SK-N-SH (cell line): ENCODE data around the gene C7orf33. TPM values are rescaled to one million over a fixed set of nuclear protein-coding genes. Genes with fewer than 3 reads are reported as not detected.

Source experiments
- CTCF ChIA-PET: fragments of 300-600, 350-600 bp; formaldehyde crosslinking; extraction: SDS; loops from one replicate; lab custom pipeline; 2021; lab: Yijun Ruan, JAX
- POLR2A ChIA-PET: fragments of 350-600 bp; sonication (Branson Sonifier 250); formaldehyde crosslinking; extraction: SDS; loops from one replicate; lab custom pipeline; 2020; ENCODE audit warnings: antibody characterized with exemption, inconsistent platforms; lab: Yijun Ruan, JAX
- DNase-seq: peaks from one replicate; pipeline ENCODE4 v3.0.0; 2012
- H2AFZ ChIP-seq: fragments of 200-600 bp; sonication (generic); 2 replicates; pipeline ENCODE4 v1.8.1; 2016; ENCODE audit warnings: antibody characterized with exemption, mild to moderate bottlenecking, low read depth
- H3F3A ChIP-seq: fragments of 200-600 bp; sonication (generic); replicated peaks from 2 replicates; pipeline ENCODE3; 2016; ENCODE audit warnings: antibody characterized with exemption, mild to moderate bottlenecking; ENCODE audit not compliant: insufficient read depth
- H3K27ac ChIP-seq, 2 experiments: fragments of 200-500 bp in 1 of 2; fragments of 200-600 bp in 1 of 2; sonication (Bioruptor generic) in 1 of 2; sonication (generic), shearing (Covaris generic) in 1 of 2; 2 replicates each; pipeline versions ENCODE4 v1.5.1 to v1.6.1; 2014 to 2016; ENCODE audit warnings: low read depth in 2 of 2, inconsistent platforms in 1 of 2, low read length in 1 of 2, mild to moderate bottlenecking in 1 of 2, mixed read lengths in 1 of 2
- H3K27me3 ChIP-seq: fragments of 200-600 bp; sonication (generic), shearing (Covaris generic); 2 replicates; pipeline ENCODE4 v1.6.1; 2016; ENCODE audit warnings: mixed run types; ENCODE audit not compliant: insufficient read depth
- H3K36me3 ChIP-seq, 2 experiments: fragments of 200-500 bp in 1 of 2; fragments of 200-600 bp in 1 of 2; sonication (Bioruptor generic) in 1 of 2; sonication (generic) in 1 of 2; replicated peaks in 1 of 2; 2 replicates each; pipeline versions ENCODE3 to v1.5.1; 2014 to 2016; ENCODE audit warnings: low read length in 1 of 2, mild to moderate bottlenecking in 1 of 2; ENCODE audit not compliant: insufficient read depth in 2 of 2, control insufficient read depth in 1 of 2
- H3K4me1 ChIP-seq, 2 experiments: fragments of 200-500 bp in 1 of 2; fragments of 200-600 bp in 1 of 2; sonication (Bioruptor generic) in 1 of 2; sonication (generic), shearing (Covaris generic) in 1 of 2; 2 replicates each; pipeline versions ENCODE4 v1.5.1 to v1.6.1; 2014 to 2016; ENCODE audit warnings: low read depth in 1 of 2, low read length in 1 of 2, mixed run types in 1 of 2; ENCODE audit not compliant: insufficient read depth in 2 of 2, control insufficient read depth in 1 of 2
- H3K4me2 ChIP-seq: fragments of 200-600 bp; sonication (generic), shearing (Covaris generic); 2 replicates; pipeline ENCODE4 v1.6.1; 2017; ENCODE audit warnings: mixed run types
- H3K4me3 ChIP-seq, 2 experiments: fragments of 200-500 bp in 1 of 2; fragments of 200-600 bp in 1 of 2; sonication (Bioruptor generic) in 1 of 2; sonication (generic), shearing (Covaris generic) in 1 of 2; 2 replicates each; pipeline versions ENCODE4 v1.5.1 to v1.8.1; 2014 to 2016; ENCODE audit warnings: low read depth in 2 of 2, inconsistent platforms in 1 of 2, low read length in 1 of 2, mild to moderate bottlenecking in 1 of 2, mixed read lengths in 1 of 2, moderate library complexity in 1 of 2
- H3K79me2 ChIP-seq: fragments of 200-600 bp; sonication (generic); 2 replicates; pipeline ENCODE4 v1.8.1; 2017; ENCODE audit warnings: mild to moderate bottlenecking; ENCODE audit not compliant: insufficient read depth
- H3K9ac ChIP-seq: fragments of 200-600 bp; sonication (generic); 2 replicates; pipeline ENCODE4 v1.6.1; 2017; ENCODE audit warnings: mixed run types
- H3K9me2 ChIP-seq: fragments of 200-600 bp; sonication (generic); 2 replicates; pipeline ENCODE4 v1.6.1; 2017; ENCODE audit warnings: mixed run types
- H3K9me3 ChIP-seq: fragments of 200-600 bp; sonication (generic); 2 replicates; pipeline ENCODE4 v1.6.1; 2017; ENCODE audit warnings: mixed run types, mild to moderate bottlenecking, moderate library complexity
- H4K20me1 ChIP-seq: fragments of 200-600 bp; sonication (generic); 2 replicates; pipeline ENCODE4 v1.6.1; 2017; ENCODE audit warnings: mild to moderate bottlenecking, mixed run types; ENCODE audit not compliant: insufficient read depth
- CHD2 ChIP-seq: fragments of 150-350 bp; IDR thresholded peaks from 2 replicates; pipeline ENCODE4 v1.6.1; 2018; ENCODE audit warnings: low read length; ENCODE audit not compliant: partially characterized antibody
- ELF1 ChIP-seq: IDR thresholded peaks from 2 replicates; pipeline ENCODE4 v1.4.0; 2012
- EP300 ChIP-seq, 2 experiments: IDR thresholded peaks; 2 replicates each; pipeline versions ENCODE4 v1.4.0 to v1.6.1; 2012; ENCODE audit warnings: borderline replicate concordance in 1 of 2, low read depth in 1 of 2, low read length in 1 of 2
- EZH2phosphoT487 ChIP-seq: fragments of 200-600 bp; sonication (generic); IDR thresholded peaks from 2 replicates; pipeline ENCODE4 v1.6.1; 2017; ENCODE audit warnings: low read depth, mixed run types, mild to moderate bottlenecking, antibody characterized with exemption, moderate library complexity, borderline replicate concordance
- FOSL2 ChIP-seq: IDR thresholded peaks from 2 replicates; pipeline ENCODE4 v1.4.0; 2012; ENCODE audit warnings: low read depth, mild to moderate bottlenecking, moderate library complexity, borderline replicate concordance
- FOXJ3 ChIP-seq: sonication (generic); formaldehyde crosslinking; IDR thresholded peaks from 2 replicates; pipeline ENCODE4 v1.5.1; 2020; ENCODE audit warnings: mild to moderate bottlenecking, missing genetic modification reagents
- FOXM1 ChIP-seq: IDR thresholded peaks from 2 replicates; pipeline ENCODE4 v1.4.0; 2012; ENCODE audit warnings: low read depth, mild to moderate bottlenecking
- GATA2 ChIP-seq: sonication (generic); formaldehyde crosslinking; IDR thresholded peaks from 2 replicates; pipeline ENCODE4 v1.5.0; 2020; ENCODE audit warnings: mild to moderate bottlenecking, missing genetic modification reagents
- MEF2A ChIP-seq: IDR thresholded peaks from 2 replicates; pipeline ENCODE4 v1.4.0; 2012; ENCODE audit warnings: low read depth, borderline replicate concordance
- MXI1 ChIP-seq: IDR thresholded peaks from 2 replicates; pipeline ENCODE4 v1.6.1; 2012; ENCODE audit warnings: mild to moderate bottlenecking, low read depth, low read length, improper control_type of control experiment
- POLR2AphosphoS5 ChIP-seq: IDR thresholded peaks from 2 replicates; pipeline ENCODE4 v1.6.1; 2012; ENCODE audit warnings: low read depth, low read length
- RAD21 ChIP-seq: IDR thresholded peaks from 2 replicates; pipeline ENCODE4 v1.6.1; 2012; ENCODE audit warnings: mild to moderate bottlenecking, low read length
- RCOR1 ChIP-seq: fragments of 150-350 bp; IDR thresholded peaks from 2 replicates; pipeline ENCODE4 v1.6.1; 2017; ENCODE audit warnings: antibody characterized with exemption, low read length
- RFX5 ChIP-seq: IDR thresholded peaks from 2 replicates; pipeline ENCODE4 v1.6.1; 2012; ENCODE audit warnings: mild to moderate bottlenecking, improper control_type of control experiment, low read length
- SMC3 ChIP-seq: IDR thresholded peaks from 2 replicates; pipeline ENCODE4 v1.6.1; 2012; ENCODE audit warnings: low read depth, low read length, improper control_type of control experiment
- WGBS: methylation state at CpG from one replicate; pipeline ENCODE4 v1.1.6; 2017; ENCODE audit warnings: low lambda C conversion rate; 5-methylcytosine and 5-hydroxymethylcytosine counted together
- polyA plus RNA-seq, 3 experiments: library from polyadenylated mRNA; depleted of rRNA; stranded (reverse); fragments of >200 nt; gene quantifications; 2 replicates each; pipeline ENCODE4 v1.2.3, GENCODE V29; 2012
- TF ChIP-seq, protein P1 (sequence below): IDR thresholded peaks from 2 replicates; pipeline ENCODE4 v1.4.0; 2012; ENCODE audit warnings: low read depth, borderline replicate concordance
- TF ChIP-seq, protein P2 (sequence below): fragments of 150-350 bp; IDR thresholded peaks from 2 replicates; pipeline ENCODE4 v1.6.1; 2016; ENCODE audit warnings: mild to moderate bottlenecking, low read depth, low read length
- TF ChIP-seq, protein P3 (sequence below): IDR thresholded peaks from 2 replicates; pipeline ENCODE4; 2012
- TF ChIP-seq, protein P4 (sequence below): fragments of 200-600 bp; sonication (generic); IDR thresholded peaks from 2 replicates; pipeline ENCODE4 v1.6.1; 2017; ENCODE audit warnings: antibody characterized with exemption, mild to moderate bottlenecking, moderate library complexity
- TF ChIP-seq, protein P5 (sequence below): IDR thresholded peaks from 2 replicates; pipeline ENCODE4 v1.4.0; 2012; ENCODE audit warnings: low read depth
- TF ChIP-seq, protein P6 (sequence below): fragments of 150-350 bp; IDR thresholded peaks from 2 replicates; pipeline ENCODE4 v1.6.1; 2017; ENCODE audit warnings: antibody characterized with exemption, low read length, low read depth, borderline replicate concordance

Gene C7orf33
- polyA plus RNA-seq, 1 of the 3 experiments (the other 2 are of a cell fraction) = not detected

DNA sequence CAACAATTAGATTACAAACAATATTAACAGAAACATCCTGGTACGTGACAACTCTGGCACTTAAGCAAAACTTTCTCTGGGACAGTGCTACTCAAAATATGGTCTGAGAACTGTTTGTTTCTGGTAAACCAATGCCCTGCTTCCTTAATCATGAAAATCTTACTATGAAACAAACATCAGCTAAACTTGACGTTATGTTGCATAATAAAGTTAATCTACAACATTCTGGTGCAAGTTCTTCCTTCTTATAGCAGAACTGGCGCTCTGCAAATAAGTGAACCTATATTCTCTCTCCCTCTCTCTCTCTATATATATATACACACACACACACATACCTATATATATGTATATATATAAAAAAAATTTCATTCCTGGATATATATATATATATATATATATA is 7.8 kb downstream of the C7orf33 start:
- Histone ChIP-seq H3K27ac (no peak overlapping the region), H3K9me3 (no peaks in the 10 kb centered on the region), H3K79me2 (no peaks in the 10 kb centered on the region), H4K20me1 (no peaks in the 10 kb centered on the region)
- CTCF ChIA-PET = no interaction called here
- 87% methylated on average over 3 of the region's 3 CpGs for WGBS
- TF ChIP-seq RCOR1 = no peak
- TF ChIP-seq, protein P1, sequence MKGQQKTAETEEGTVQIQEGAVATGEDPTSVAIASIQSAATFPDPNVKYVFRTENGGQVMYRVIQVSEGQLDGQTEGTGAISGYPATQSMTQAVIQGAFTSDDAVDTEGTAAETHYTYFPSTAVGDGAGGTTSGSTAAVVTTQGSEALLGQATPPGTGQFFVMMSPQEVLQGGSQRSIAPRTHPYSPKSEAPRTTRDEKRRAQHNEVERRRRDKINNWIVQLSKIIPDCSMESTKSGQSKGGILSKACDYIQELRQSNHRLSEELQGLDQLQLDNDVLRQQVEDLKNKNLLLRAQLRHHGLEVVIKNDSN = no peak
- TF ChIP-seq, protein P2, sequence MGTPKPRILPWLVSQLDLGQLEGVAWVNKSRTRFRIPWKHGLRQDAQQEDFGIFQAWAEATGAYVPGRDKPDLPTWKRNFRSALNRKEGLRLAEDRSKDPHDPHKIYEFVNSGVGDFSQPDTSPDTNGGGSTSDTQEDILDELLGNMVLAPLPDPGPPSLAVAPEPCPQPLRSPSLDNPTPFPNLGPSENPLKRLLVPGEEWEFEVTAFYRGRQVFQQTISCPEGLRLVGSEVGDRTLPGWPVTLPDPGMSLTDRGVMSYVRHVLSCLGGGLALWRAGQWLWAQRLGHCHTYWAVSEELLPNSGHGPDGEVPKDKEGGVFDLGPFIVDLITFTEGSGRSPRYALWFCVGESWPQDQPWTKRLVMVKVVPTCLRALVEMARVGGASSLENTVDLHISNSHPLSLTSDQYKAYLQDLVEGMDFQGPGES = no peak
- TF ChIP-seq, protein P3, sequence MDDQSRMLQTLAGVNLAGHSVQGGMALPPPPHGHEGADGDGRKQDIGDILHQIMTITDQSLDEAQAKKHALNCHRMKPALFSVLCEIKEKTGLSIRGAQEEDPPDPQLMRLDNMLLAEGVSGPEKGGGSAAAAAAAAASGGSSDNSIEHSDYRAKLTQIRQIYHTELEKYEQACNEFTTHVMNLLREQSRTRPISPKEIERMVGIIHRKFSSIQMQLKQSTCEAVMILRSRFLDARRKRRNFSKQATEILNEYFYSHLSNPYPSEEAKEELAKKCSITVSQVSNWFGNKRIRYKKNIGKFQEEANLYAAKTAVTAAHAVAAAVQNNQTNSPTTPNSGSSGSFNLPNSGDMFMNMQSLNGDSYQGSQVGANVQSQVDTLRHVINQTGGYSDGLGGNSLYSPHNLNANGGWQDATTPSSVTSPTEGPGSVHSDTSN = no peak
- no peak for TF ChIP-seq MEF2A
- TF ChIP-seq FOXJ3 (CRISPR knock-in tag) = no peak
- TF ChIP-seq GATA2 = no peak
- TF ChIP-seq, all 33 proteins: peak for 0
- Histone ChIP-seq H3K9me2 (no peaks in the 10 kb centered on the region), H3K4me2 (no peak overlapping the region), H2AFZ (no peak overlapping the region), H3K27me3 (no peaks in the 10 kb centered on the region), H3K36me3 (no peaks in the 10 kb centered on the region), H3F3A (no peaks in the 10 kb centered on the region), H3K4me1 (no peaks in the 10 kb centered on the region), H3K4me3 (no peak overlapping the region), H3K9ac (no peak overlapping the region)
- POLR2A ChIA-PET = no interaction called here
- no peak for DNase-seq

DNA sequence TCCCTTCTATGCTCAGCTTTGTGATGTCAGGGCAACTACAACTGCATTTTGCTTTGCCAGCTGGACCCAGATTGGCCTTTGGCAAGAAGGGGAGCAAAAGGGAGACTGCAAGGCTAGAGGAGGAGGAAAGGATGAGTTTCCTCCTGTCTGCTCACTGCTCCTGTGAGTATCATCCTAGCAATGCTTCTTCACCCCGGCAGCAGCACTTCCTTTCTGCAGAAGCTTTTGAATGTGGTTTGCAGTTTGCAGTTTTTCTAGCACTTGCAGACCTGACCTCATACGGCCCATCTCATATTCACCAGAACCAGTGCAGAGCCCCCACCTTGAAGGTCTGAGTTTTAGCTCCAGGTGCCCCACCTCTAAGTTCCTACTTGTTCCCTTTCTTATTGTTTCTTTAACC is 14.8 kb downstream of the C7orf33 start:
- Histone ChIP-seq H3K27me3 (no peaks in the 10 kb centered on the region), H3F3A (peaks cover 16% of the 10 kb centered on the region), H3K27ac (no peak overlapping the region), H3K4me2 (no peak overlapping the region), H3K9me2 (no peaks in the 10 kb centered on the region), H3K4me1 (peaks cover 8 to 16% of the 10 kb centered on the region in 2 experiments; a peak in 3 of 4 replicates), H3K9ac (no peak overlapping the region), H3K79me2 (no peaks in the 10 kb centered on the region), H2AFZ (no peak overlapping the region), H4K20me1 (no peaks in the 10 kb centered on the region), H3K4me3 (no peak overlapping the region), H3K36me3 (no peaks in the 10 kb centered on the region), H3K9me3 (no peaks in the 10 kb centered on the region)
- CTCF ChIA-PET = interaction anchor here (0.6 to 1.0 kb wide), 4 partner anchors 8 to 30 kb away, joined by 3 to 4 read pairs (median 3); no protein-coding TSS in a partner anchor
- no peak for DNase-seq
- WGBS = 82% methylated on average over 2 of the region's 2 CpGs
- POLR2A ChIA-PET = no interaction called here
- no peak for TF ChIP-seq RAD21
- no peak for TF ChIP-seq ELF1
- no peak for TF ChIP-seq FOXM1
- TF ChIP-seq, protein P4, sequence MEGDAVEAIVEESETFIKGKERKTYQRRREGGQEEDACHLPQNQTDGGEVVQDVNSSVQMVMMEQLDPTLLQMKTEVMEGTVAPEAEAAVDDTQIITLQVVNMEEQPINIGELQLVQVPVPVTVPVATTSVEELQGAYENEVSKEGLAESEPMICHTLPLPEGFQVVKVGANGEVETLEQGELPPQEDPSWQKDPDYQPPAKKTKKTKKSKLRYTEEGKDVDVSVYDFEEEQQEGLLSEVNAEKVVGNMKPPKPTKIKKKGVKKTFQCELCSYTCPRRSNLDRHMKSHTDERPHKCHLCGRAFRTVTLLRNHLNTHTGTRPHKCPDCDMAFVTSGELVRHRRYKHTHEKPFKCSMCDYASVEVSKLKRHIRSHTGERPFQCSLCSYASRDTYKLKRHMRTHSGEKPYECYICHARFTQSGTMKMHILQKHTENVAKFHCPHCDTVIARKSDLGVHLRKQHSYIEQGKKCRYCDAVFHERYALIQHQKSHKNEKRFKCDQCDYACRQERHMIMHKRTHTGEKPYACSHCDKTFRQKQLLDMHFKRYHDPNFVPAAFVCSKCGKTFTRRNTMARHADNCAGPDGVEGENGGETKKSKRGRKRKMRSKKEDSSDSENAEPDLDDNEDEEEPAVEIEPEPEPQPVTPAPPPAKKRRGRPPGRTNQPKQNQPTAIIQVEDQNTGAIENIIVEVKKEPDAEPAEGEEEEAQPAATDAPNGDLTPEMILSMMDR = no peak
- no peak for TF ChIP-seq POLR2AphosphoS5
- TF ChIP-seq, protein P2 = no peak
- no peak for TF ChIP-seq FOXJ3 (CRISPR knock-in tag)
- no peak for TF ChIP-seq SMC3
- no peak for TF ChIP-seq CHD2
- TF ChIP-seq MEF2A = no peak
- no peak for TF ChIP-seq RFX5
- no peak for TF ChIP-seq EP300 (IDR thresholded peaks at IDR 0.05; ENCODE audit: borderline replicate concordance in 1 of 2, low read depth in 1 of 2, low read length in 1 of 2)
- no peak for TF ChIP-seq EZH2phosphoT487
- no peak for TF ChIP-seq FOSL2
- TF ChIP-seq, protein P5, sequence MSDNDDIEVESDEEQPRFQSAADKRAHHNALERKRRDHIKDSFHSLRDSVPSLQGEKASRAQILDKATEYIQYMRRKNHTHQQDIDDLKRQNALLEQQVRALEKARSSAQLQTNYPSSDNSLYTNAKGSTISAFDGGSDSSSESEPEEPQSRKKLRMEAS = no peak
- TF ChIP-seq MXI1 = no peak
- TF ChIP-seq, protein P6, sequence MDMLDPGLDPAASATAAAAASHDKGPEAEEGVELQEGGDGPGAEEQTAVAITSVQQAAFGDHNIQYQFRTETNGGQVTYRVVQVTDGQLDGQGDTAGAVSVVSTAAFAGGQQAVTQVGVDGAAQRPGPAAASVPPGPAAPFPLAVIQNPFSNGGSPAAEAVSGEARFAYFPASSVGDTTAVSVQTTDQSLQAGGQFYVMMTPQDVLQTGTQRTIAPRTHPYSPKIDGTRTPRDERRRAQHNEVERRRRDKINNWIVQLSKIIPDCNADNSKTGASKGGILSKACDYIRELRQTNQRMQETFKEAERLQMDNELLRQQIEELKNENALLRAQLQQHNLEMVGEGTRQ = no peak
